GF-D8 (cell line): ENCODE results near the gene IL36RN.

Experiments used
- DNase-seq: peaks from one replicate; lab custom pipeline; 2025; lab: John Stamatoyannopoulos, UW

The IL36RN gene

GRCh38 chr2:113058998-113059960 is at the start of gene IL36RN:
Gene IL36RN (plus strand): TSS chr2:113059198. CDS start chr2:113059439, 241 bp downstream.
- no peak for DNase-seq

- DNase-seq = no peak
These were observed 49.4 kb upstream of the IL36RN start for GRCh38 chr2:113009622-113010021.

- no peak for DNase-seq
These were observed 48.9 kb upstream of the IL36RN start for GRCh38 chr2:113010088-113010487.

GRCh38 chr2:113011108-113011507 is 47.9 kb upstream of the IL36RN start:
- no peak for DNase-seq

- no peak for DNase-seq
These were observed 46.3 kb upstream of the IL36RN start for GRCh38 chr2:113012436-113013335.

GRCh38 chr2:113013336-113013661 is 45.7 kb upstream of the IL36RN start:
- no peak for DNase-seq

- DNase-seq = no peak
These were observed 44.9 kb upstream of the IL36RN start for GRCh38 chr2:113014067-113014466.

- no peak for DNase-seq
These were observed 44.0 kb upstream of the IL36RN start for GRCh38 chr2:113015042-113015441.

- DNase-seq = no peak
These were observed 43.3 kb upstream of the IL36RN start for GRCh38 chr2:113015655-113016054.

GRCh38 chr2:113018509-113018908 is 40.5 kb upstream of the IL36RN start:
- no peak for DNase-seq

GRCh38 chr2:113021312-113021711 is 37.7 kb upstream of the IL36RN start:
- DNase-seq = no peak

GRCh38 chr2:113024764-113025163 is 34.2 kb upstream of the IL36RN start:
- no peak for DNase-seq

- no peak for DNase-seq
These were observed 33.3 kb upstream of the IL36RN start for GRCh38 chr2:113025737-113026136.

GRCh38 chr2:113027691-113028090 is 31.3 kb upstream of the IL36RN start:
- DNase-seq = no peak

- DNase-seq = no peak
These were observed 30.9 kb upstream of the IL36RN start for GRCh38 chr2:113028112-113028511.

GRCh38 chr2:113032737-113033136 is 26.3 kb upstream of the IL36RN start:
- no peak for DNase-seq

GRCh38 chr2:113034016-113034415 is 25.0 kb upstream of the IL36RN start:
- no peak for DNase-seq

- DNase-seq = no peak
These were observed 22.2 kb upstream of the IL36RN start for GRCh38 chr2:113036763-113037162.

GRCh38 chr2:113038291-113038690 is 20.7 kb upstream of the IL36RN start:
- no peak for DNase-seq

- DNase-seq = no peak
These were observed 19.8 kb upstream of the IL36RN start for GRCh38 chr2:113039158-113039557.

- no peak for DNase-seq
These were observed 19.3 kb upstream of the IL36RN start for GRCh38 chr2:113039719-113040118.

- DNase-seq = no peak
These were observed 17.1 kb upstream of the IL36RN start for GRCh38 chr2:113041871-113042270.

GRCh38 chr2:113046465-113046864 is 12.5 kb upstream of the IL36RN start:
- DNase-seq = no peak
